AG10803 (cell line): ENCODE results near the gene SLC32A1.

Source experiments
- DNase-seq: peaks from one replicate; pipeline ENCODE4 v3.0.0; 2010; ENCODE audit warnings: low read depth
- H3K4me3 ChIP-seq: 2 replicates; pipeline ENCODE4 v1.5.1; 2011; ENCODE audit warnings: mild to moderate bottlenecking, low read length, control low read depth
- TF ChIP-seq, protein P1 (sequence below): conservative IDR thresholded peaks from 2 replicates; pipeline ENCODE4 v1.5.1; 2011; ENCODE audit warnings: mild to moderate bottlenecking, low read length, control low read depth, inconsistent platforms

Gene SLC32A1

GRCh38 chr20:38704136-38704535, 20.1 kb upstream of the SLC32A1 start:
- H3K4me3 ChIP-seq = no peak overlapping the region
- TF ChIP-seq, protein P1, sequence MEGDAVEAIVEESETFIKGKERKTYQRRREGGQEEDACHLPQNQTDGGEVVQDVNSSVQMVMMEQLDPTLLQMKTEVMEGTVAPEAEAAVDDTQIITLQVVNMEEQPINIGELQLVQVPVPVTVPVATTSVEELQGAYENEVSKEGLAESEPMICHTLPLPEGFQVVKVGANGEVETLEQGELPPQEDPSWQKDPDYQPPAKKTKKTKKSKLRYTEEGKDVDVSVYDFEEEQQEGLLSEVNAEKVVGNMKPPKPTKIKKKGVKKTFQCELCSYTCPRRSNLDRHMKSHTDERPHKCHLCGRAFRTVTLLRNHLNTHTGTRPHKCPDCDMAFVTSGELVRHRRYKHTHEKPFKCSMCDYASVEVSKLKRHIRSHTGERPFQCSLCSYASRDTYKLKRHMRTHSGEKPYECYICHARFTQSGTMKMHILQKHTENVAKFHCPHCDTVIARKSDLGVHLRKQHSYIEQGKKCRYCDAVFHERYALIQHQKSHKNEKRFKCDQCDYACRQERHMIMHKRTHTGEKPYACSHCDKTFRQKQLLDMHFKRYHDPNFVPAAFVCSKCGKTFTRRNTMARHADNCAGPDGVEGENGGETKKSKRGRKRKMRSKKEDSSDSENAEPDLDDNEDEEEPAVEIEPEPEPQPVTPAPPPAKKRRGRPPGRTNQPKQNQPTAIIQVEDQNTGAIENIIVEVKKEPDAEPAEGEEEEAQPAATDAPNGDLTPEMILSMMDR = no peak
- no peak for DNase-seq

- TF ChIP-seq, protein P1 = no peak
- no peak for DNase-seq
- H3K4me3 ChIP-seq = no peak overlapping the region
Measured at GRCh38 chr20:38706509-38706908, 17.8 kb upstream of the SLC32A1 start.

DNA sequence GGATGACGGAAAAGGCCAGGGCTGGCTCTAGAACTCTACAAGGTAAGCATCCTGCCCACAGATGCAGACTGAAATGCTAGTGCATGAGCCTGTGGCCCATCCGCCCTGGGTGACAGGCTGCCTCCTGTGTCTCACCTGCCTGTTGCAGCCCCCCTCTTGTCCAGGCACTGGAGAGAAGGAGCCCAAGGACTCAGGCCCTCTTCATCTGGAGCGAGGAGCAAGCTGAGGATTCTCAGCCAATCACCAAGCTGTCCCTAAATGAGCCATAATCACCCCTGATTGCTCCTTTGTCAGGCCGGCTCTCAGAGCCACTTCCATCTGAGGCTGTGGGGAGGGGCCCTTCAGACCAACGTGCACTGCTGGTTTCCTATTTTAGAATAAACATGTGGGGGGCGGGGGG, 10.0 kb upstream of the SLC32A1 start:
- H3K4me3 ChIP-seq = no peak overlapping the region
- TF ChIP-seq, protein P1 = no peak
- DNase-seq = no peak

DNA sequence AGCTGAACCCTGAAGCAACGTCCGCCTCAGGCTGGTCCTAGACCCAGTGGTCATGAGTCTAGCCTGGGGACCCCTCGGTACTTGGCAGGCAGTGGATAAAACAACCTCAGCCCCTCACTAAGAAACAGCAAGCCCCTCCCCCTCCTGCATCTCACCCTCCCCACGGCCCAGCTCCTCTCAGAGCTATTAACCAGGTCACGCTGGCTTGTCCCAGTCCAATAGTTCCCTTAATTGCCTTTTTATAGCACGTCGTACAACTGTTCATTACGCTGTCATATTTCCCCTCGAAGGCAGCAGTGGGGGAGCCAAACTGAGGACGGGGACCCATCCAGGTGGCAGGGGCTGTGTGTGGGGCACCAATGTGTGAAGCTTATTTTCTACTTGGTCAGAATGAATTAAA, 8.6 kb upstream of the SLC32A1 start:
- TF ChIP-seq, protein P1 = no peak
- H3K4me3 ChIP-seq = no peak overlapping the region
- no peak for DNase-seq

DNA sequence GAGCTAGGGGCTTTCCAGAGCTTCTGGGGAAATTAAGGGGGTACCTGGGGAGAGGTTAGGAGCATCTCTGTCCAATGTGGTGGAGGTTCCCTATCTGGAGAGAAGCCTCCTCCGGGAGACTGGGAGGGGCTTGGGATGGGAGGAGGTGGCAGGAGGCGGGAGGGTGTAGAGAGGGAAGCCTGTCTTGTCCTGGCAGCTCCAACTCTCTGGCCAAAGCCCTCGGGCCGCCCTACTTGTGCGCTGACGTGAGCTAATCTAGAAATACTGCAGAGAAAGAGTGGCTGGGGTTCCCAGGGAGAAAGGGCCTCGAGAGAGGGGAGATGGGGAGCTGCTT, 1.6 kb upstream of the SLC32A1 start:
- TF ChIP-seq, protein P1 = no peak
- DNase-seq = no peak
- H3K4me3 ChIP-seq = no peak overlapping the region

DNA sequence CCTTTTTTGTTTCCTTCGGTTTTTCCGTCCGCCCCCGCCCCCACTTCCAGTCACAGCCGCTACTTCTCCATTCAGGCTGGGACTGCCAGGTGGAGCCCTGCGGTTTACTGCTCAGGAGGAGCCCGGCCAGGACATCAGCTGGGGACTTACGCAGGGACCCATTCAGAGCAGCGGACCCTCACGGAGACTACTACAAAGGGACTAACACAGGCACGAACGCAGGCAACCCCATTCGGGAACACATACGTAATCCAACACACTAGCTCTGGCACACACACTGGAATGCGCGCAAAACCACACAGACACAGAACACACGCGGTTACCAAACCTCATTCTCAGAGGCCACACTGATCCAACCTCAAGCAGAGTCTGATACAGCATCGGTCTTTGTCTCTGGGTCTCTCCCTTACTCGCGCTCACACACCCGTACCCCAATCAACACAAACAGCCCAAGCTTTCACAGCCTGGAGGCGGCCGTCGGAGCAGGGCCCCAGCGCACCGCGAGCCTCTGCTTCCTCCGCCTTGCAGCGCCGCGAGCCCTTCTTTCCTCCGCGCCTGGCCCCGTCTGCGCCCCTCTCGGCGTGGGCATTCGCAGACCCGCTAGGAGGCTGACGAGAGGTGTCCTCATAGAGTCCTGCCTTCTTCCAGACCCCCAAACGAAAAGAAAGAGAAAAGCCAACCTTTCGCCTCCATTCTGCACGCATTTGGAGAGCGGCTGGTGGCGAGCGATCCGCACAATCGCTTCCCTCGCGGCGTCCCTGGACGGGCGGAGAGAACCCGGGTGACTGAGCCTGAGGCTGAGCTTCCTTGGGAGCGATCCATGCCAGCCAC, 1.1 kb upstream of the SLC32A1 start:
- TF ChIP-seq, protein P1 = no peak
- no peak overlapping the region for H3K4me3 ChIP-seq
- DNase-seq = peak; percentile 20

GRCh38 chr20:38724626-38725147, 401 bp downstream of the SLC32A1 start:
- DNase-seq = no peak
- no peak overlapping the region for H3K4me3 ChIP-seq
- TF ChIP-seq, protein P1 = no peak
